HepG2 (cell line): ENCODE data around the gene PIP5K1C. TPM values are rescaled to one million over a fixed set of nuclear protein-coding genes. Genes with fewer than 3 reads are reported as not detected.

Experiments used
- BORCS8-MEF2B ChIP-seq: sonication (generic); formaldehyde crosslinking; IDR thresholded peaks from 2 replicates; pipeline ENCODE4 v1.8.0; 2022; ENCODE audit warnings: mild to moderate bottlenecking, missing genetic modification reagents
- DBP ChIP-seq: sonication (generic); formaldehyde crosslinking; IDR thresholded peaks from 2 replicates; pipeline ENCODE4 v1.4.0; 2020; ENCODE audit warnings: missing genetic modification reagents; ENCODE audit errors: not compliant biosample characterization
- ELF1 ChIP-seq: sonication (generic); formaldehyde crosslinking; IDR thresholded peaks from 2 replicates; pipeline ENCODE4 v1.4.0; 2020; ENCODE audit warnings: missing genetic modification reagents
- FOXO4 ChIP-seq: sonication (generic); formaldehyde crosslinking; conservative IDR thresholded peaks from 2 replicates; pipeline ENCODE4 v1.8.1; 2023; ENCODE audit warnings: missing genetic modification reagents
- FOXP4 ChIP-seq: sonication (generic); formaldehyde crosslinking; IDR thresholded peaks from 2 replicates; pipeline ENCODE4 v1.4.0; 2020; ENCODE audit warnings: missing genetic modification reagents
- GATA4 ChIP-seq: sonication (generic); IDR thresholded peaks from 2 replicates; pipeline ENCODE4 v1.6.1; 2016; ENCODE audit warnings: antibody characterized with exemption, low read depth, borderline replicate concordance
- MAFG ChIP-seq: sonication (generic); formaldehyde crosslinking; IDR thresholded peaks from 2 replicates; pipeline ENCODE4 v1.5.1; 2020; ENCODE audit warnings: mild to moderate bottlenecking, missing genetic modification reagents
- MIER2 ChIP-seq: IDR thresholded peaks from 2 replicates; pipeline ENCODE4 v1.6.1; 2016; ENCODE audit warnings: missing biosample characterization, missing genetic modification reagents
- NR2C2 ChIP-seq: sonication (generic); formaldehyde crosslinking; IDR thresholded peaks from 2 replicates; pipeline ENCODE4 v1.4.0; 2020; ENCODE audit warnings: missing genetic modification reagents, mild to moderate bottlenecking, moderate library complexity, borderline replicate concordance
- NR2F2 ChIP-seq: IDR thresholded peaks from 2 replicates; pipeline ENCODE4 v1.6.1; 2012; ENCODE audit warnings: low read depth, inconsistent platforms, borderline replicate concordance
- SIN3A ChIP-seq: IDR thresholded peaks from 2 replicates; pipeline ENCODE4 v1.6.1; 2011; ENCODE audit warnings: low read depth, mild to moderate bottlenecking, control low read depth, low read length, borderline replicate concordance
- SKIL ChIP-seq: sonication (generic); formaldehyde crosslinking; IDR thresholded peaks from 2 replicates; pipeline ENCODE4 v1.8.0; 2022; ENCODE audit warnings: missing genetic modification reagents, mild to moderate bottlenecking, moderate library complexity, borderline replicate concordance
- TRIM24 ChIP-seq: sonication (generic); formaldehyde crosslinking; IDR thresholded peaks from 2 replicates; pipeline ENCODE4 v1.8.0; 2022; ENCODE audit warnings: mild to moderate bottlenecking, missing genetic modification reagents
- ZBTB20 ChIP-seq: sonication (generic); formaldehyde crosslinking; IDR thresholded peaks from 2 replicates; pipeline ENCODE4 v1.8.1; 2023; ENCODE audit warnings: missing genetic modification reagents, low read depth, mild to moderate bottlenecking, borderline replicate concordance
- ZFP36 ChIP-seq: fragments of 150-350 bp; IDR thresholded peaks from 2 replicates; pipeline ENCODE4 v1.6.1; 2018; ENCODE audit warnings: borderline replicate concordance, low read length, low read depth; ENCODE audit not compliant: partially characterized antibody
- ZNF292 ChIP-seq: sonication (generic); formaldehyde crosslinking; IDR thresholded peaks from 2 replicates; pipeline ENCODE4 v1.8.1; 2022; ENCODE audit warnings: mild to moderate bottlenecking, low read depth, missing genetic modification reagents, borderline replicate concordance
- ZNF550 ChIP-seq: sonication (generic); formaldehyde crosslinking; IDR thresholded peaks from 2 replicates; pipeline ENCODE4 v1.4.0; 2020; ENCODE audit warnings: mild to moderate bottlenecking, missing genetic modification reagents, borderline replicate concordance
- ZNF562 ChIP-seq: sonication (generic); formaldehyde crosslinking; IDR thresholded peaks from 2 replicates; pipeline ENCODE4 v1.8.0; 2022; ENCODE audit warnings: missing genetic modification reagents, borderline replicate concordance
- ZNF879 ChIP-seq: sonication (generic); formaldehyde crosslinking; IDR thresholded peaks from 2 replicates; pipeline ENCODE4 v1.8.1; 2023; ENCODE audit warnings: missing genetic modification reagents
- ZSCAN9 ChIP-seq: IDR thresholded peaks from 2 replicates; pipeline ENCODE4 v1.6.1; 2016; ENCODE audit warnings: borderline replicate concordance
- polyA plus RNA-seq, 8 experiments: library from polyadenylated mRNA; depleted of rRNA in 3 of 8; stranded (reverse) in 7 of 8; unstranded in 1 of 8; fragments of >200 nt; fragmentation: Illumina TruSeq in 4 of 8; extraction: Trizol in 4 of 8; gene quantifications; 2 replicates each; pipeline versions ENCODE4 v1.2.1 to v1.2.3, GENCODE V29; 2011 to 2016; ENCODE audit warnings: low read depth in 4 of 8, missing spikeins in 1 of 8, mixed read lengths in 1 of 8; ENCODE audit not compliant: insufficient read depth in 1 of 8
- total RNA-seq, 5 experiments: library from RNA; depleted of rRNA; stranded (reverse); fragments of >200 nt; fragmentation: Illumina TruSeq; extraction: Trizol; gene quantifications; 2 replicates each; pipeline ENCODE4 v1.2.3, GENCODE V29; 2016; ENCODE audit warnings: low read depth in 1 of 5

The PIP5K1C gene
- total and polyA plus RNA-seq, 2 of the 13 experiments (the other 11 are each of a cell fraction or from before 2014, with no cell fraction given) = 3.6 to 4.3 TPM

GRCh38 chr19:3665681-3666544 lies 34.4 kb downstream of the PIP5K1C start (continued):
- TF ChIP-seq BORCS8-MEF2B (CRISPR knock-in tag) = peak; percentile 37; the same call in 1 of the 2 replicates
- no peak for TF ChIP-seq GATA4
- TF ChIP-seq ZNF879 (CRISPR knock-in tag) = no peak
- no peak for TF ChIP-seq ZNF550 (CRISPR knock-in tag)
- peak; percentile 28; the same call in 1 of the 2 replicates for TF ChIP-seq NR2C2 (CRISPR knock-in tag)
- peak; percentile 44; the same call in 1 of the 2 replicates for TF ChIP-seq SKIL
- no peak for TF ChIP-seq ZSCAN9 (CRISPR knock-in tag)
- no peak for TF ChIP-seq DBP
- TF ChIP-seq NR2F2 = peak; percentile 22; the same call in 1 of the 2 replicates
- TF ChIP-seq ELF1 (CRISPR knock-in tag) = no peak
- 0 out of 2 replicates have a peak, but pooled peaks have one; percentile 33 for TF ChIP-seq ZNF292 (CRISPR knock-in tag)
- no peak for TF ChIP-seq MIER2 (CRISPR knock-in tag)
- TF ChIP-seq ZBTB20 (CRISPR knock-in tag) = no peak
- no peak for TF ChIP-seq ZFP36
- TF ChIP-seq FOXO4 (CRISPR knock-in tag) = no peak
- TF ChIP-seq SIN3A = no peak
- no peak for TF ChIP-seq MAFG (CRISPR knock-in tag)
- no peak for TF ChIP-seq TRIM24 (CRISPR knock-in tag)
- no peak for TF ChIP-seq FOXP4 (CRISPR knock-in tag)
- no peak for TF ChIP-seq ZNF562 (CRISPR knock-in tag)
